ENCODE results near the gene AGBL4.

Gene AGBL4

GRCh38 chr1:48676822-48677221, 1346.9 kb downstream of the AGBL4 start:
- DNase-seq, result no peak

- no peak for DNase-seq
These were observed 1347.4 kb downstream of the AGBL4 start for GRCh38 chr1:48676376-48676775.

- DNase-seq, result no peak
These were observed 1348.5 kb downstream of the AGBL4 start for GRCh38 chr1:48675251-48675650.

GRCh38 chr1:48674641-48675040, 1349.1 kb downstream of the AGBL4 start:
- DNase-seq, result no peak

DNA sequence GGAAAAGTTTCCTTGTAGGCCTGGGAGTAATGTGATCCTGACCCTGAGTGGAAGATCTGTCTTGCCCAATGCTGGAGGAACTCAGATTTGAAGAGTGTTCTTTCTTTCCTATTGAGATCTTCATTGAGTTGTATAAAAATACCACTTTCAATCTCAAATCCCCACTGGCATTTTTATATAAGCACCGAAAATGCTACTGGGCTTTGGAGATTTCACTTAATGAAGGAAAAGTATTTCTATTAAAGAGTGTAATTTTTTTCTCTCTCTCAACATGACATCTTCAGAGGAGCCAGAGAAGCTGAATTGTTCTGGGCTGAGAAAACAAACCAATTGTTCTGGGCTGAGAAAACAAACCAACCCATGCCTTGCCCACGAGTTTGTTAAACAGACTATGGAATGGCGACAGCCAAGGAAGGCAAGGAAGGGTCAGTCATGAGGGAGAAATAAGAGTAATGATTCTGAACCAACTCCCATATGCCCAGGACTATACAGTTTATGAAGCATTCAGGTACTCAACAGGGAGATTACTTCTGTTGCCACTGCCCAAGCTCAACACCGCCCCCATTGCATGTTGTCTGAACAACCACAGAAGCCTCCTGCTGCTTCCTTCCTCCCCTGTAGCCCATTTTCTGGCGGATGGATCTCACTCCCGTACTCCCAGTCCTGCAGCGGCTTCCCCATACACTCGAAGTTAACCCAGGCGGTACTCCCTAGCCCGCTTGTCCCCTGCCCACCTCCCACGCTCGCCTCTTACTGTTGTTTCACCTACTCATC, 1350.2 kb downstream of the AGBL4 start:
- DNase-seq, result no peak

GRCh38 chr1:48671578-48671977, 1352.2 kb downstream of the AGBL4 start:
- DNase-seq, result no peak

GRCh38 chr1:48670234-48671020, 1353.3 kb downstream of the AGBL4 start:
- DNase-seq, result no peak

GRCh38 chr1:48668339-48668738, 1355.4 kb downstream of the AGBL4 start:
- no peak for DNase-seq

DNA sequence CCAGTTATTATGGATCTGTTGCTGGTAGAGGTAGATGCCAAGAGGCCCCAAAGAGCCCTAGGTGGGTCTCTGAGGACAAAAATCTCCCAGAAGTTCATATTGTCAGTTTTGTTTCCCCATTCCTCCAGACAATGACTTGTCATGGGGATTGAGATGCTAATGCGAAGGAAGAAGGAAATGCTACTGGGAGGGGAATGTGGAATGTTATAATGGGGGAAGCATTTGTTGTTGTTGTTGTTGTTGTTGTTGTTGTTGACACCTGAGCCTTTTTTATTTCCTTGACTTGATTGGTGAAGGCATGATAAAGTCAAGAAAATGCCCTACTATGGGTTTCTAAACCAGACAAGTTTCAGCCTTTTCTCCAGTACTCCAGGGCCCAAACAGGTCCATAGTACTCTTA, 1356.0 kb downstream of the AGBL4 start:
- DNase-seq, result no peak

GRCh38 chr1:48665708-48666407, 1357.9 kb downstream of the AGBL4 start:
- DNase-seq, result no peak

- no peak for DNase-seq
These were observed 1361.9 kb downstream of the AGBL4 start for GRCh38 chr1:48661726-48662463.

GRCh38 chr1:48659801-48660200, 1364.0 kb downstream of the AGBL4 start:
- DNase-seq, result no peak

- DNase-seq, result no peak
These were observed 1366.3 kb downstream of the AGBL4 start for GRCh38 chr1:48657413-48657812.

- no peak for DNase-seq
These were observed 1369.0 kb downstream of the AGBL4 start for GRCh38 chr1:48654606-48655210.

GRCh38 chr1:48652334-48652733, 1371.4 kb downstream of the AGBL4 start:
- DNase-seq, result no peak

DNA sequence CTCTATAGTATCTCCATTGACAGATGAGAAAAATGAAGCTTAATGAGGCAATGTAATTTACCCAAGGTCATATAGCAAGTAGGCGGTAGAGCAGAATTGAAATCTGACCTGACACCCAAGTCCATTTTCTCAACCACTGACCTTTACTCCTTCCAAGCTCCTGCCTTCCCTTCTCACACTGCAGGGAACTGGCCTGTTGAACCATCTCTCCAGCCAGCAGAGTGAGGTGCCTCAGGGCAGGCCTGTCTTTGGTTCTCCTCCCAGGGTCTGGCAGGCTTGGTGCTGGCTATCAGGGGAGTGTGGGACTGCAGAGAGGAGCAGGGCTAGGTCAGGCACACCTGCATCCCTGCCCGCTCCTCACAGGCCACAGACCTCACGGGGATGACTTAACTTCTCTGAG, 1373.9 kb downstream of the AGBL4 start:
- no peak for DNase-seq

GRCh38 chr1:48645883-48646282, 1377.9 kb downstream of the AGBL4 start:
- no peak for DNase-seq

GRCh38 chr1:48644905-48645605, 1378.7 kb downstream of the AGBL4 start:
- no peak for DNase-seq

DNA sequence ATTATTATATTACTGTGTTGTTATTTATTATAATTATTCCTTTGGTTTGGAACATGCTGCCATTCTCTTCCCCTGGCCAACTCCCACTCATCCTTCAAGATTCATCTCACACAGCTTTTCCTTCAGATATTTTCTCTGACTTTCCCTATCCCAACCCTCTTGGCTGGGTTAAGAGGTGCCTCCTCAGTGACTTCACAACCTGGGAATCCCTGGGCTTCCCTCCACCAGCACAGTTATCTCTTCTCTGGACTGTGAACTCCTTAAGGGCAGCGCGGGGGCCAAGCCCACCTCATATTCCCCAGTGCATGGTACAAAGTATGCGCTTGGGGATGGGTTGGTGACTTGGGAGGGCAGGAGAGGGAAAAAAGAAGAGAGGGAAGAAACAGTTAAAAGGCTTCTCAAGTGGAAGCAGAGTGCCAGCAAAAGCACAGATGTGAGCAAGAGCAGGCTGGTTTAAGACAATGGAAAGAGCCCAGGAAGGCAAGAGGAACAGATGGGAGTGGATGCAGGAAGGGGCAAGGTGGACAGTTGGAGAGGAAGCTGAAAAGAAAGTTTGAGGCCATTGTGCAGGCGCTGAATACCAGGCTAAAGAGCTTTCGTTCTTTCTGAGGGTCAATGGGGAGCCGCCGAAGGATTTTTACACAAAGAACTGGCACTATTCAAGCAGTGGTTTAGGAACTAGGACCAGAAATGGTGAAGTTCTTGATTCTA, 1379.4 kb downstream of the AGBL4 start:
- DNase-seq, result no peak

- DNase-seq, result no peak
These were observed 1380.6 kb downstream of the AGBL4 start for GRCh38 chr1:48643193-48643592.

GRCh38 chr1:48640836-48641492, 1382.8 kb downstream of the AGBL4 start:
- no peak for DNase-seq

All from central memory CD4-positive, alpha-beta T cell (primary cell).